Endothelial cell of umbilical vein (primary cell): ENCODE data around the gene MLLT11. TPM values are rescaled to one million over a fixed set of nuclear protein-coding genes. Genes with fewer than 3 reads are reported as not detected.

Source experiments
- BruUV-seq: library from RNA; stranded (reverse); fragments of 400-500 nt; replicated peaks from 2 replicates; lab custom pipeline; 2021; lab: Mats Ljungman, UMichigan
- CTCF ChIA-PET: fragments of 300-600, 350-600 bp; sonication (Branson Sonifier 250); formaldehyde crosslinking; loops from one replicate; lab custom pipeline; 2021; ENCODE audit warnings: antibody characterized with exemption, inconsistent platforms; lab: Charles Lee
- POLR2A ChIA-PET: fragments of 300-600, 350-600 bp; sonication (Branson Sonifier 250); formaldehyde crosslinking; loops from one replicate; lab custom pipeline; 2021; ENCODE audit warnings: antibody characterized with exemption, inconsistent platforms; lab: Charles Lee
- DNase-seq: peaks from one replicate; pipeline ENCODE4 v3.0.0-alpha.2; 2011; ENCODE audit warnings: low read depth, low spot score
- FAIRE-seq: peaks from 2 replicates; lab custom pipeline; 2011; peaks lifted over from hg19 to GRCh38; lab: Jason Lieb, UNC
- H2AFZ ChIP-seq: 2 replicates; pipeline ENCODE4 v1.6.0; 2012; ENCODE audit warnings: low read depth, low read length, control low read depth, inconsistent platforms
- H3K27ac ChIP-seq: 2 replicates; pipeline ENCODE4 v1.5.1; 2011; ENCODE audit warnings: low read depth, mild to moderate bottlenecking, control low read depth, low read length, moderate library complexity; ENCODE audit not compliant: insufficient read depth
- H3K27me3 ChIP-seq, 2 experiments: 2 replicates each; pipeline versions ENCODE4 v1.6.0 to v1.6.1; 2011; ENCODE audit warnings: low read length in 2 of 2, mixed read lengths in 1 of 2; ENCODE audit not compliant: control insufficient read depth in 2 of 2, insufficient read depth in 2 of 2
- H3K36me3 ChIP-seq, 2 experiments: 2 replicates in 1 of 2; 3 replicates in 1 of 2; pipeline ENCODE4 v1.5.1; 2011; ENCODE audit warnings: low read length in 2 of 2, mild to moderate bottlenecking in 1 of 2, moderate library complexity in 1 of 2; ENCODE audit not compliant: control insufficient read depth in 2 of 2, insufficient read depth in 2 of 2; ENCODE audit errors: extremely low read depth in 1 of 2
- H3K4me1 ChIP-seq: 3 replicates; pipeline ENCODE4 v1.5.1; 2011; ENCODE audit warnings: mild to moderate bottlenecking, low read length; ENCODE audit not compliant: control insufficient read depth, insufficient read depth; ENCODE audit errors: extremely low read depth
- H3K4me2 ChIP-seq: 2 replicates; pipeline ENCODE4 v1.6.1; 2011; ENCODE audit warnings: low read length, control low read depth, mixed read lengths; ENCODE audit not compliant: insufficient read depth
- H3K4me3 ChIP-seq, 3 experiments: fragments of 200-600 bp in 1 of 3; sonication (generic), shearing (Covaris generic) in 1 of 3; replicated peaks in 1 of 3; 2 replicates each; pipeline ENCODE4 v1.5.1; 2011 to 2016; ENCODE audit warnings: control low read depth in 3 of 3, low read length in 3 of 3, mild to moderate bottlenecking in 2 of 3, inconsistent platforms in 1 of 3, low read depth in 1 of 3, moderate library complexity in 1 of 3; ENCODE audit not compliant: insufficient read depth in 1 of 3
- H3K79me2 ChIP-seq: 2 replicates; pipeline ENCODE4 v1.6.0; 2012; ENCODE audit warnings: low read length, inconsistent platforms; ENCODE audit not compliant: control insufficient read depth, insufficient read depth
- H3K9ac ChIP-seq: replicated peaks from 2 replicates; pipeline ENCODE3; 2011; ENCODE audit warnings: low read length, control low read depth; ENCODE audit not compliant: insufficient read depth; ENCODE audit errors: extremely low read depth
- H3K9me1 ChIP-seq: replicated peaks from 3 replicates; pipeline ENCODE4 v1.6.0; 2011; ENCODE audit warnings: mild to moderate bottlenecking, low read length; ENCODE audit not compliant: control insufficient read depth, insufficient read depth; ENCODE audit errors: extremely low read depth
- H3K9me3 ChIP-seq: replicated peaks from 2 replicates; pipeline ENCODE4 v1.5.1; 2012; ENCODE audit warnings: low read length, inconsistent platforms; ENCODE audit not compliant: control insufficient read depth, insufficient read depth
- H4K20me1 ChIP-seq: replicated peaks from 2 replicates; pipeline ENCODE3; 2011; ENCODE audit warnings: mild to moderate bottlenecking, low read length; ENCODE audit not compliant: control insufficient read depth, insufficient read depth; ENCODE audit errors: extremely low read depth
- EZH2 ChIP-seq: IDR thresholded peaks from 2 replicates; pipeline ENCODE4 v1.6.1; 2012; ENCODE audit warnings: borderline replicate concordance, low read depth, mild to moderate bottlenecking, moderate library complexity, low read length, inconsistent platforms; ENCODE audit not compliant: severe bottlenecking
- FOS ChIP-seq: IDR thresholded peaks from 2 replicates; pipeline ENCODE4 v1.6.1; 2011; ENCODE audit warnings: mild to moderate bottlenecking, low read length, moderate library complexity, borderline replicate concordance; ENCODE audit not compliant: insufficient read depth
- JUN ChIP-seq: IDR thresholded peaks from 2 replicates; pipeline ENCODE4 v1.6.1; 2011; ENCODE audit warnings: borderline replicate concordance, low read depth; ENCODE audit not compliant: insufficient read length, insufficient read depth
- MYC ChIP-seq: IDR thresholded peaks from one replicate; pipeline ENCODE4 v1.6.1; 2011; ENCODE audit warnings: mild to moderate bottlenecking, low read depth, low read length
- POLR2A ChIP-seq: IDR thresholded peaks from 2 replicates; pipeline ENCODE4 v1.6.1; 2012; ENCODE audit warnings: low read depth, mild to moderate bottlenecking, control low read depth, low read length
- POLR2AphosphoS5 ChIP-seq: IDR thresholded peaks from 2 replicates; pipeline ENCODE4 v1.6.1; 2012; ENCODE audit warnings: low read depth, mild to moderate bottlenecking, control low read depth, low read length, moderate library complexity; ENCODE audit not compliant: insufficient read depth
- dilution Hi-C: fragments of 300-500 bp; cut with MboI; formaldehyde crosslinking; loops from one replicate; pipeline ENCODE4 v1.15.0; 2019; ENCODE audit warnings: low sequenced_read_pairs; ENCODE audit not compliant: extremely low pct_ligation_motif_present
- intact Hi-C: fragments of 100-400 bp; cut with micrococcal nuclease; formaldehyde crosslinking; loops from one replicate; pipeline ENCODE4 v1.10.0; 2022
- polyA plus RNA-seq, 4 experiments: library from polyadenylated mRNA; depleted of rRNA in 3 of 4; stranded (reverse) in 3 of 4; unstranded in 1 of 4; fragments of >200 nt; gene quantifications; 2 replicates each; pipeline versions ENCODE4 v1.2.1 to v1.2.3, GENCODE V29; 2011 to 2012; ENCODE audit warnings: missing spikeins in 1 of 4
- total RNA-seq: library from RNA; stranded (reverse); gene quantifications from 2 replicates; pipeline ENCODE4 v1.2.3, GENCODE V29; 2021
- TF ChIP-seq, protein P1 (sequence below), 2 donors: IDR thresholded peaks; 1 replicate in 1 of 2; 2 replicates in 1 of 2; pipeline ENCODE4 v1.5.1; 2011; ENCODE audit warnings: low read length in 2 of 2, mild to moderate bottlenecking in 2 of 2, moderate library complexity in 2 of 2, control low read depth in 1 of 2, inconsistent platforms in 1 of 2, low read depth in 1 of 2; ENCODE audit not compliant: insufficient read depth in 1 of 2; ENCODE audit errors: extremely low read depth in 1 of 2
- TF ChIP-seq, protein P2 (sequence below): IDR thresholded peaks from 2 replicates; pipeline ENCODE4 v1.6.1; 2011; ENCODE audit not compliant: insufficient read depth, insufficient read length

The MLLT11 gene
- total and polyA plus RNA-seq, 2 donors (not counting 3 experiments of a cell fraction or from before 2014, with no cell fraction given), result 25.2 to 26.5 TPM

GRCh38 chr1:151011154-151011850 is 48.9 kb upstream of the MLLT11 start:
- ChIA-PET POLR2A (interaction anchor here (0.7 kb wide), 1 partner anchor 460 kb away, joined by 5 read pairs; no protein-coding TSS in a partner anchor), CTCF (interaction anchor here (0.7 to 1.7 kb wide), 4 partner anchors 13 to 153 kb away, joined by 3 to 5 read pairs (median 4); partner anchors contain the start of gene C1orf56)
- peaks cover 21% of the 10 kb centered on the region for H3K4me1 ChIP-seq
- intact Hi-C loops (no loop called here), dilution Hi-C loops (no loop called here)
- H2AFZ ChIP-seq, result no peak overlapping the region
- no peaks in the 10 kb centered on the region for H3K9me3 ChIP-seq
- no peak overlapping the region for H3K9ac ChIP-seq
- H3K9me1 ChIP-seq, result no peaks in the 10 kb centered on the region
- DNase-seq (no peak), FAIRE-seq (no peak)
- no peaks in the 10 kb centered on the region for H3K27me3 ChIP-seq
- H3K36me3 ChIP-seq, result no peaks in the 10 kb centered on the region
- no peak overlapping the region for H3K4me2 ChIP-seq
- no peaks in the 10 kb centered on the region for H4K20me1 ChIP-seq
- BruUV-seq, result no TSS peak
- H3K4me3 ChIP-seq, result no peak overlapping the region
- no peak for TF ChIP-seq POLR2AphosphoS5
- TF ChIP-seq POLR2A, result no peak
- TF ChIP-seq, protein P1, sequence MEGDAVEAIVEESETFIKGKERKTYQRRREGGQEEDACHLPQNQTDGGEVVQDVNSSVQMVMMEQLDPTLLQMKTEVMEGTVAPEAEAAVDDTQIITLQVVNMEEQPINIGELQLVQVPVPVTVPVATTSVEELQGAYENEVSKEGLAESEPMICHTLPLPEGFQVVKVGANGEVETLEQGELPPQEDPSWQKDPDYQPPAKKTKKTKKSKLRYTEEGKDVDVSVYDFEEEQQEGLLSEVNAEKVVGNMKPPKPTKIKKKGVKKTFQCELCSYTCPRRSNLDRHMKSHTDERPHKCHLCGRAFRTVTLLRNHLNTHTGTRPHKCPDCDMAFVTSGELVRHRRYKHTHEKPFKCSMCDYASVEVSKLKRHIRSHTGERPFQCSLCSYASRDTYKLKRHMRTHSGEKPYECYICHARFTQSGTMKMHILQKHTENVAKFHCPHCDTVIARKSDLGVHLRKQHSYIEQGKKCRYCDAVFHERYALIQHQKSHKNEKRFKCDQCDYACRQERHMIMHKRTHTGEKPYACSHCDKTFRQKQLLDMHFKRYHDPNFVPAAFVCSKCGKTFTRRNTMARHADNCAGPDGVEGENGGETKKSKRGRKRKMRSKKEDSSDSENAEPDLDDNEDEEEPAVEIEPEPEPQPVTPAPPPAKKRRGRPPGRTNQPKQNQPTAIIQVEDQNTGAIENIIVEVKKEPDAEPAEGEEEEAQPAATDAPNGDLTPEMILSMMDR (IDR thresholded peaks at IDR 0.05; ENCODE audit: extremely low read depth in 1 of 2, insufficient read depth in 1 of 2, low read depth in 1 of 2, low read length in 2 of 2), result no peak
- TF ChIP-seq FOS, result peak; percentile 14
- no peak for TF ChIP-seq EZH2
- no peak for TF ChIP-seq JUN
- TF ChIP-seq MYC, result no peak
- TF ChIP-seq, protein P2, sequence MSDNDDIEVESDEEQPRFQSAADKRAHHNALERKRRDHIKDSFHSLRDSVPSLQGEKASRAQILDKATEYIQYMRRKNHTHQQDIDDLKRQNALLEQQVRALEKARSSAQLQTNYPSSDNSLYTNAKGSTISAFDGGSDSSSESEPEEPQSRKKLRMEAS, result no peak
- no peak overlapping the region for H3K27ac ChIP-seq
- H3K79me2 ChIP-seq, result no peaks in the 10 kb centered on the region
